Sigmoid colon (tissue), 7 donors: ENCODE data around the gene MAL. TPM values are rescaled to one million over a fixed set of nuclear protein-coding genes. Genes with fewer than 3 reads are reported as not detected.
"Not testable (repeated sequence)": the region's sequence is repeated elsewhere in the genome, so short reads cannot be mapped to it uniquely, and the experiment has no call there.

Experiments
- DNase-seq: peaks from one replicate; pipeline ENCODE4 v3.0.0-alpha.2; 2019
- H3K27ac ChIP-seq, 4 donors: fragments of 200-600 bp; sonication (generic); one replicate each; pipeline ENCODE4 v1.5.1; 2016 to 2019; ENCODE audit warnings: mild to moderate bottlenecking in 1 of 4
- H3K27me3 ChIP-seq, 3 donors: fragments of 200-600 bp; sonication (generic); one replicate each; pipeline ENCODE4 v1.5.1; 2019; ENCODE audit warnings: mild to moderate bottlenecking in 1 of 3
- H3K36me3 ChIP-seq, 4 donors: fragments of 200-600 bp; sonication (generic); one replicate each; pipeline ENCODE4 v1.5.1; 2016 to 2019
- H3K4me1 ChIP-seq, 4 donors: fragments of 200-600 bp; sonication (generic); one replicate each; pipeline ENCODE4 v1.5.1; 2017 to 2019
- H3K4me3 ChIP-seq, 4 donors: fragments of 200-600 bp; sonication (generic); one replicate each; pipeline ENCODE4 v1.5.1; 2017 to 2019; ENCODE audit warnings: mild to moderate bottlenecking in 2 of 4, moderate library complexity in 1 of 4
- H3K9me3 ChIP-seq, 4 donors: fragments of 200-600 bp in 3 of 4; sonication (generic) in 3 of 4; one replicate each; pipeline versions ENCODE4 v1.5.1 to v1.6.1; 2013 to 2019
- CTCF ChIP-seq, 4 experiments: fragments of 450-650 bp in 3 of 4; fragments of 200-600 bp in 1 of 4; IDR thresholded peaks; one replicate each; pipeline ENCODE4 v1.5.1; 2016 to 2019; ENCODE audit warnings: antibody characterized with exemption in 4 of 4, mild to moderate bottlenecking in 3 of 4, moderate library complexity in 2 of 4
- EP300 ChIP-seq, 4 donors: sonication (generic); formaldehyde crosslinking; IDR thresholded peaks; one replicate each; pipeline ENCODE4 v1.6.1; 2017; ENCODE audit warnings: antibody characterized with exemption in 4 of 4
- POLR2A ChIP-seq, 2 donors: fragments of 450-650 bp; IDR thresholded peaks; one replicate each; pipeline ENCODE4 v1.6.1; 2016; ENCODE audit warnings: antibody characterized with exemption in 2 of 2, mild to moderate bottlenecking in 2 of 2, moderate library complexity in 2 of 2
- POLR2AphosphoS5 ChIP-seq, 4 donors: sonication (generic); formaldehyde crosslinking; IDR thresholded peaks; one replicate each; pipeline ENCODE4 v1.6.1; 2017; ENCODE audit warnings: antibody characterized with exemption in 4 of 4
- WGBS, 2 donors: extraction: QIAGEN DNeasy Blood & Tissue Kit; methylation state at CpG; one replicate each; pipeline ENCODE4 v1.1.7; 2013; 5-methylcytosine and 5-hydroxymethylcytosine counted together
- intact Hi-C: fragments of 100-400 bp; cut with DNase I; formaldehyde crosslinking; loops from one replicate; pipeline ENCODE4 v1.15.1; 2023
- polyA plus RNA-seq, 3 donors: library from polyadenylated mRNA; stranded (reverse); fragments of 200-250 nt; gene quantifications; one replicate each; pipeline ENCODE4 v1.2.3, GENCODE V29; 2013
- total RNA-seq, 4 donors: library from RNA; depleted of rRNA; stranded (reverse); fragments of >200 nt; gene quantifications; one replicate each; pipeline ENCODE4 v1.1.0, GENCODE V29; 2016
- donor health status: healthy with polysubstance abuse.
- donor health status: Bipolar disorder and iron deficiency.
- donor health status: healthy.

Gene MAL
- total and polyA plus RNA-seq, 7 donors: 0.69 to 28.9 (median 8.4) TPM

- Histone ChIP-seq H3K9me3 (no peaks in the 10 kb centered on the region), H3K36me3 (no peaks in the 10 kb centered on the region), H3K27ac (no peak overlapping the region), H3K27me3 (no peaks in the 10 kb centered on the region), H3K4me3 (no peak overlapping the region), H3K4me1 (no peaks in the 10 kb centered on the region)
- intact Hi-C loops: no loop called here
- no peak for DNase-seq
- WGBS, 2 donors: 88 to 91% methylated on average over 2 of the region's 2 CpGs
- TF ChIP-seq POLR2AphosphoS5 (IDR thresholded peaks at IDR 0.05) (no peak), POLR2A (IDR thresholded peaks at IDR 0.05) (no peak), EP300 (IDR thresholded peaks at IDR 0.05) (no peak), CTCF (IDR thresholded peaks at IDR 0.05) (no peak)
Measured at GRCh38 chr2:95037384-95037839, 11.9 kb downstream of the MAL start.

- DNase-seq, H3K4me3 ChIP-seq, H3K36me3 ChIP-seq, intact Hi-C loops, H3K9me3 ChIP-seq, H3K4me1 ChIP-seq, H3K27ac ChIP-seq, H3K27me3 ChIP-seq: not testable (repeated sequence)
- WGBS, 2 donors: 86 to 92% methylated on average over 3 of the region's 3 CpGs
Measured at GRCh38 chr2:95037841-95038585, 12.5 kb downstream of the MAL start.

- peaks cover 0 to 13% (median 10%) of the 10 kb centered on the region in 4 donors for H3K4me1 ChIP-seq
- no peak for DNase-seq
- no peak for TF ChIP-seq POLR2AphosphoS5 (IDR thresholded peaks at IDR 0.05)
- no peak for TF ChIP-seq EP300 (IDR thresholded peaks at IDR 0.05)
- no peak for TF ChIP-seq CTCF (IDR thresholded peaks at IDR 0.05)
- no peak for TF ChIP-seq POLR2A (IDR thresholded peaks at IDR 0.05)
Measured at GRCh38 chr2:95038635-95039298, 13.3 kb downstream of the MAL start.

GRCh38 chr2:95039363-95039762 lies 13.9 kb downstream of the MAL start:
- 92 to 100% methylated on average over 1 of the region's 1 CpG for WGBS, 2 donors
- H3K27ac ChIP-seq: no peak overlapping the region
- no peaks in the 10 kb centered on the region for H3K9me3 ChIP-seq
- H3K4me3 ChIP-seq: no peak overlapping the region
- no peak for TF ChIP-seq EP300 (IDR thresholded peaks at IDR 0.05)
- TF ChIP-seq POLR2AphosphoS5 (IDR thresholded peaks at IDR 0.05): no peak
- TF ChIP-seq POLR2A (IDR thresholded peaks at IDR 0.05): no peak
- no peak for TF ChIP-seq CTCF (IDR thresholded peaks at IDR 0.05)
- no peaks in the 10 kb centered on the region for H3K36me3 ChIP-seq
- peaks cover 0 to 16% (median 12%) of the 10 kb centered on the region in 4 donors for H3K4me1 ChIP-seq
- intact Hi-C loops: no loop called here
- DNase-seq: no peak
- no peaks in the 10 kb centered on the region for H3K27me3 ChIP-seq

More at GRCh38 chr2:95038635-95039298, 13.3 kb downstream of the MAL start:
- H3K27ac ChIP-seq: no peak overlapping the region
- H3K36me3 ChIP-seq: no peaks in the 10 kb centered on the region
- H3K4me3 ChIP-seq: no peak overlapping the region
- intact Hi-C loops: no loop called here
- no peaks in the 10 kb centered on the region for H3K27me3 ChIP-seq
- H3K9me3 ChIP-seq: no peaks in the 10 kb centered on the region
- WGBS, 2 donors: 92 to 94% methylated on average over 4 of the region's 4 CpGs

GRCh38 chr2:95039978-95040377 lies 14.5 kb downstream of the MAL start:
- Histone ChIP-seq H3K4me1 (peaks cover 0 to 16% (median 12%) of the 10 kb centered on the region in 4 donors), H3K27me3 (no peaks in the 10 kb centered on the region), H3K36me3 (no peaks in the 10 kb centered on the region), H3K4me3 (no peak overlapping the region), H3K27ac (peak overlapping the region in 1 of 4 donors; percentile 58), H3K9me3 (no peaks in the 10 kb centered on the region)
- TF ChIP-seq POLR2A (IDR thresholded peaks at IDR 0.05) (no peak), EP300 (IDR thresholded peaks at IDR 0.05) (no peak), POLR2AphosphoS5 (IDR thresholded peaks at IDR 0.05) (no peak), CTCF (IDR thresholded peaks at IDR 0.05) (no peak)
- intact Hi-C loops: no loop called here
- no peak for DNase-seq
- 83 to 88% methylated on average over 6 of the region's 6 CpGs for WGBS, 2 donors
